Right lobe of liver (tissue), 6 donors: ENCODE data around the gene ZMYM4. TPM values are rescaled to one million over a fixed set of nuclear protein-coding genes. Genes with fewer than 3 reads are reported as not detected.

ENCODE experiments used
- ATAC-seq, 4 donors: fragments of 200-7000 bp; cut with Tn5 transposase; one replicate each; pipeline ENCODE4 v1.9.1; 2020; ENCODE audit warnings: mild to moderate bottlenecking in 4 of 4, moderate library complexity in 4 of 4
- DNase-seq, 3 donors: peaks; one replicate each; pipeline ENCODE4 v3.0.0-alpha.2; 2020
- H3K27ac ChIP-seq, 3 donors: fragments of 200-600 bp; one replicate each; pipeline ENCODE4 v1.8.0; 2022
- H3K27me3 ChIP-seq, 2 donors: fragments of 200-600 bp; one replicate each; pipeline ENCODE4 v1.8.0; 2022
- H3K36me3 ChIP-seq, 4 donors: fragments of 200-600 bp; sonication (generic) in 1 of 4; one replicate each; pipeline versions ENCODE4 v1.5.1 to v1.8.0; 2017 to 2022; ENCODE audit warnings: control low read depth in 1 of 4
- H3K4me1 ChIP-seq, 4 donors: fragments of 200-600 bp; sonication (generic) in 1 of 4; one replicate each; pipeline versions ENCODE4 v1.5.1 to v1.8.0; 2017 to 2022; ENCODE audit warnings: control low read depth in 1 of 4
- H3K4me3 ChIP-seq, 3 donors: fragments of 200-600 bp; one replicate each; pipeline ENCODE4 v1.8.0; 2022
- H3K9me3 ChIP-seq, 4 donors: fragments of 200-600 bp; sonication (generic) in 1 of 4; one replicate each; pipeline versions ENCODE4 v1.5.1 to v1.8.0; 2017 to 2022; ENCODE audit warnings: control low read depth in 1 of 4
- CTCF ChIP-seq, 4 donors: fragments of 200-600 bp in 3 of 4; fragments of 450-650 bp in 1 of 4; IDR thresholded peaks; one replicate each; pipeline versions ENCODE4 v1.5.1 to v1.8.0; 2016 to 2022; ENCODE audit warnings: antibody characterized with exemption in 4 of 4, mild to moderate bottlenecking in 2 of 4
- POLR2A ChIP-seq: fragments of 450-650 bp; IDR thresholded peaks from one replicate; pipeline ENCODE4 v1.6.1; 2017; ENCODE audit warnings: antibody characterized with exemption, mild to moderate bottlenecking
- WGBS: methylation state at CpG from one replicate; pipeline ENCODE4 v1.1.6; 2018; ENCODE audit warnings: low coverage, low lambda C conversion rate; ENCODE audit not compliant: insufficient coverage; ENCODE audit errors: missing lambda C conversion rate; 5-methylcytosine and 5-hydroxymethylcytosine counted together
- intact Hi-C, 2 donors: fragments of 100-400 bp; cut with DNase I; formaldehyde crosslinking; loops; one replicate each; pipeline versions ENCODE4 v1.11.2 to v1.14.1; 2022
- total RNA-seq, 6 experiments: library from RNA; depleted of rRNA in 2 of 6; stranded (reverse); fragments of >200 nt in 2 of 6; fragmentation: NEBNext Ultra II Directional in 3 of 6; extraction: Animal tissue kit (Norgen Biotek cat#: 25700) in 3 of 6; gene quantifications; one replicate each; pipeline versions ENCODE4 v1.1.0 to v1.2.4, GENCODE V29; 2016 to 2023
- donor health status: DM: no; HTN: yes; CAD: no.
- donor health status: DM: no; HTN: no; CAD: no.
- donor health status: DM: no; HTN: no; CAD: no.
- donor health status: DM: no; HTN: yes; CAD: no.
- donor health status: DM: no; HTN: yes; CAD: no.

The ZMYM4 gene
- total RNA-seq, 6 experiments from 2014 or later, result 13.3 to 20.4 (median 17.1) TPM

DNA sequence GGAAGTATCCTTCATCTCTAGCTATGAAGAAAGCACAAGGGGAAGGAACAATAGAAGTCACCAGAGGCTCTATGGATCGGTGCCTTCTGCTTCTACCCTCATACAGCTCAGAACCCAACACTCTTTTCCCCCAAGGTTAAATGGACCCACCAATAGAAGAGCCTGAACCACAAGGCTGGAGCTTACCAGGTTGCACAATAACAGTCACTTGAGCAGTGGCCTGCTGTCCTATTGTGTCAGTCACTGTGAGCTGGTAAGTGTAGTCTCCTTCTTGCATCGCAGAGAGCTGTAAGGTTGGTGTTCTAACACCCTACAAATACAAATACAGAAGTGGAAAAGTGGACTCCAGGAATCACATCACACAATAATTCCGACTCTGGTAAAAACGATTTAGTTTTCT, 185.7 kb downstream of the ZMYM4 start:
- no peaks in the 10 kb centered on the region for H3K27me3 ChIP-seq
- no peak overlapping the region for H3K4me3 ChIP-seq
- no peaks in the 10 kb centered on the region for H3K9me3 ChIP-seq
- H3K4me1 ChIP-seq, result peaks cover 0 to 24% (median 11%) of the 10 kb centered on the region in 4 donors
- intact Hi-C loops, result loop anchor here (5.0 kb wide), 2 partner anchors 108 to 113 kb away; no protein-coding TSS in a partner anchor
- TF ChIP-seq CTCF (IDR thresholded peaks at IDR 0.05) (no peak), POLR2A (no peak)
- peak overlapping the region in 2 of 3 donors; percentile 5 to 47 for H3K27ac ChIP-seq
- ATAC-seq (peak; percentile 10 to 47 (median 28)), DNase-seq (no peak)
- H3K36me3 ChIP-seq, result peaks cover 0 to 27% (median 9%) of the 10 kb centered on the region in 4 donors
- 96% methylated on average over 3 of the region's 4 CpGs for WGBS

DNA sequence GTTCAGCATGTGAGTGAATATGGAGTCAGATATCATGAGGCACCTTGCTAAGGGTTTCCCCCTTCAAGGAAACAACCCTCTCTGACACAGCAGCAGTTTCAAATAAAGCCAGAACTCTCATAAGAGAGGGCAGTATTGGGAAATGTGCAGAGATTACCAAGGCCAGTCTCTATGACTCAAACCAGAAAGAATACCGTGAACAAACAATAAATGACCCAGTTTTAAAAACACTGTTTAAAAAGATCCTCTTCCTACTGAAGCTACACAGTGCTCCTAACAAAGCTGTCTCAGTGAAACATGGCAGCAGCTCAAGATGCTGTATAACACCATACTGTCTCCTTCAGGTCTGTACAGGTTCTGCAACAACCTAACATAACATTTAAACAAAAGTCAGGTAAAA, 186.1 kb downstream of the ZMYM4 start:
- peak overlapping the region in 2 of 3 donors; percentile 5 to 47 for H3K27ac ChIP-seq

DNA sequence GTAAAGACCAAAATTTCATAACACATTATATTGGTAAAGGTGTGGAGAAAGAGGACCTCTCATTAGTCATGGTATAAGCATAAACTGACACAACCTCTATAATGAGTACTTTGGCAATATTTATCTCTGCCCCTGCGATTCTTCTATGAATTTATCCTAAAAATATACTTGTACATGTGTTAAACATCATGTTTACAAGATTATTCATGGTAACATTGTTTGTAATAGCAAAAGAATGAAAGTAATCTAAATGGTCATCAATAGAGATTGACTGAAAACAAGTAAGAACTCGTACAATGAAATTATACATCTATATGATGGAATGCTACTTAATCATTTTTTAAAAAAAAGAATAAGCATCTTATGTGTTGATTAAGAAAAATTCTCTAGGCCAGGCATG, 192.3 kb downstream of the ZMYM4 start:
- Histone ChIP-seq H3K4me3 (no peak overlapping the region), H3K27me3 (no peaks in the 10 kb centered on the region), H3K9me3 (no peaks in the 10 kb centered on the region), H3K36me3 (peaks cover 0 to 24% (median 15%) of the 10 kb centered on the region in 4 donors), H3K27ac (no peak overlapping the region), H3K4me1 (no peaks in the 10 kb centered on the region)
- DNase-seq (no peak), ATAC-seq (no peak)
- intact Hi-C loops, result no loop called here
- WGBS, result 94% methylated on average over 2 of the region's 2 CpGs
- no peak for TF ChIP-seq POLR2A
- TF ChIP-seq CTCF (IDR thresholded peaks at IDR 0.05), result no peak

More for the DNA sequence above, 186.1 kb downstream of the ZMYM4 start:
- Histone ChIP-seq H3K4me3 (no peak overlapping the region), H3K27me3 (no peaks in the 10 kb centered on the region), H3K36me3 (peaks cover 0 to 25% (median 9%) of the 10 kb centered on the region in 4 donors), H3K9me3 (no peaks in the 10 kb centered on the region), H3K4me1 (peaks cover 0 to 20% (median 9%) of the 10 kb centered on the region in 4 donors)
- 0% methylated on average over 1 of the region's 1 CpG for WGBS
- DNase-seq (no peak), ATAC-seq (peak; percentile 40 to 80 (median 58))
- TF ChIP-seq CTCF (IDR thresholded peaks at IDR 0.05), result peak in 1 of 4 donors; percentile 13
- TF ChIP-seq POLR2A, result no peak
- intact Hi-C loops, result loop anchor here (5.0 kb wide), 2 partner anchors 108 to 113 kb away; no protein-coding TSS in a partner anchor

DNA sequence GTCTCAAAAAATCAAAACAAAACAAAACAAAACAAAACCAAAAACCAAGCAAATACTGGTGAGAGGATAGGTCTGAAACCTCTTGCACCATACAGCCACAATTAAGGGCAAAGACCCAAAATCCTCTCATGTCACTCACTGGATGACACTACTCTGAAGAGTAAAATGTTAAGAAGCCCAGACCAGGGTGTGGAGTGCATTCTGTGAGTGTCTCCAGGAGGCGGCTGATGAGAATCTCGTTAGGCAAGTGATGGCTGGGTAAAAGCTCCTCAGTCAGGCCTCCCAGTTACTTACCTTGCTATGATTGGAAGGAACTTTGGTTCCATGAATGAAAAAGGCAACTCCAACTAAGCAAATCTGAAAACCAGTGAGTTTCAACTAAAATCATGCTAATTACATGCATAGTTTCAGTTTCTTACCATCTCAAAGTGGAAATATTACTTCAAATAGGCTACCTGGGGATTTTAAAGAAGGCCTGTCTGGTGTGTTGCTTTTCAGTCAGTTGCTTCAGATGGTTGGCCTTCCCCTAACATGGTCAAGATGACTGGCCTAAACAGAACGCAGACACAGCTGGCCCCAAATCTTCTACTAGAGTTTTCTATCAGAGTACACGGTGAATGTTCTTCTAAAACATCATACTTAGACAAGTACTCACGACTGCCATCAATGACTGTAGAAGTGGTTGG, 193.6 kb downstream of the ZMYM4 start:
- intact Hi-C loops, result no loop called here
- TF ChIP-seq CTCF (IDR thresholded peaks at IDR 0.05), result no peak
- TF ChIP-seq POLR2A, result no peak
- 94% methylated on average over 3 of the region's 5 CpGs for WGBS
- H3K36me3 ChIP-seq, result peaks cover 0 to 24% (median 15%) of the 10 kb centered on the region in 4 donors
- no peak for DNase-seq
- no peak for ATAC-seq
- no peaks in the 10 kb centered on the region for H3K27me3 ChIP-seq
- no peak overlapping the region for H3K4me3 ChIP-seq
- no peaks in the 10 kb centered on the region for H3K9me3 ChIP-seq
- H3K27ac ChIP-seq, result no peak overlapping the region
- no peaks in the 10 kb centered on the region for H3K4me1 ChIP-seq
